GM21367 (cell line): ENCODE results near the gene KIAA2012.
"Not testable (repeated sequence)": the region's sequence is repeated elsewhere in the genome, so short reads cannot be mapped to it uniquely, and the experiment has no call there.

ENCODE experiments used
- ATAC-seq: cut with Tn5 transposase; IDR thresholded peaks from one replicate; pipeline ENCODE4 v1.9.1; 2021; ENCODE audit not compliant: unreplicated experiment

Gene KIAA2012

DNA sequence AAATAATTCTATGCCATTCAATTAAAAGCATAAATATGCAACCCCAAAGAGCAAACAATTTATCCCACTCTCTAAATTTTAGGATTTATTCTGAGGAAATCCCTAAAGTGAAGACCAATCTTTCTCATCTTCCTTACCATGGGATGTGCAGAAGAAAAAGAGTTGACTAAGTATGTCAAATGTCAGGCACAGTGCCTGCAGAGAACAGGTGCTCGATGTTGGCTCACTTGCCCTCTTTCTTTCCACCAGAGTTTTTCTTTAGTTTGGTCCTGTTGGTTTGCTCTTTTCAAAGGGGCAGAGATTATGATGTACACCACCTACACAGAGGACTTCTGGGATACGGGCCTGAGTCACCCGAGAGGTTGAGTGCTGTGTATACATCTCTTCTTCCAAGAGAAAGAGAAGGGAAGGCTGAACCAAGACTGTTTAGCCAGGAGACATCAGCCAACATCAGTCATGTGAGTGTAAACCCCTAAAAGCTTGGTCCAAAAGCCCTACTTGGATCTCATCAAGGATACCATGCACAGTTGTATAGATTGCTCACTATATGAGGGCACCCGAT is 113.7 kb downstream of the KIAA2012 start:
- ATAC-seq = no peak

DNA sequence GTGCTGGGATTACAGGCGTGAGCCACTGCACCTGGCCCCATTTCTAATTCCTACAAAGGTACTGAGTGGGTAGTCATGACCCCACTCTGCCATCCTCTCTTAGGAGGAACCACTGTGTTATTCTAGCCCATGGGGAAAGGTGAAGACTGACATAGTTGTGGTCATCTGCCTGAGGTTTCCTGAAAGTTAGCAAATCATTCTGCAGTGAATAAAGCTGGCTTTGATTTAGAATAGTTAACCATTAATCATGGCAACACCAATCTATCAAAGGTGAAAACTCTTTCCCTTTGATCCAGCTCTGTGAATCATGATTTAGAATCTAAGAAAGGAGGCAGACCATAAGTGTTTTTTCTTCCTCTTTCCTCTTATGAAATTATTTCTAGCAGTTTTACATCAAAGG is 114.5 kb downstream of the KIAA2012 start:
- ATAC-seq = no peak

DNA sequence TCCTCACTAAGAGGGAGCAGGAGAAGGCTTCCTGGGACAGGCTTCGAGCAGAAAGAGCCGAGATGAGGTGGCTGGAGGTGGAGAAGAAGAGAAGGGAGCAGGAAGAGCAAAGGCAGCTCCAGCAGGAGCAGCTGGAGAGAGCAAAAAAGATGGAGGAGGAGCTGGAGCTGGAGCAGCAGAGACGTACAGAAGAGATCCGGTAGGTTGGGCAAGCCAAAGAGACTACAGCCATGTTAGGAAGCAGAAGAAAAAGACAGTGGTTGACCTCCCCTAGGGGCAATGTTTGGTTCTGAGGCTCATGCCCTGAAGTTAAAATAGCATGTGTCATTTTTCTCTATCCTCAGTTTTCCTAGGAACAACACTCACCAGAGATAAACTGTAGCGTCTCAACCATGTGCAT is 120.2 kb downstream of the KIAA2012 start:
- no peak for ATAC-seq

DNA sequence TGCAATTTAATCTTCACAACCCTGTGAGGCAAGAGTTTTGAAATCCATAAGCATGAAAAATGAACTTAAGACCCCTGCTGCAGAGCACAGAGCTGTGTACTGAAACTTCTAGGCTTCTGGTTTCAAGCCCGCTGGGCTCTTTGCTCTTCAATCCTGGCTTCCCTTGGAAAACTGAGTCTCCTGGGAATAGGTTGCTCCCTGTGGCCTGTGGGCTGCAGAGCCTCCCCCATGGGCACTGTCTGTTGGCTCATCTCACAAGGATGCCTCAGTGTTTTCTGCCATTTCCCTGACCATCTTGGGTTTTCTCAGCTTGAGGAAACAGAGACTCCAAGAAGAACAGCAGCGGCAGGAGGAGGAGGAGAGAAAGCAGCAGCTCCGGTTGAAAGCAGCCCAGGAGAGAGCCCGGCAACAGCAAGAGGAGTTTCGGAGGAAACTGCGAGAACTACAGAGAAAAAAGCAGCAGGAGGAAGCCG is 120.9 kb downstream of the KIAA2012 start:
- ATAC-seq = no peak

DNA sequence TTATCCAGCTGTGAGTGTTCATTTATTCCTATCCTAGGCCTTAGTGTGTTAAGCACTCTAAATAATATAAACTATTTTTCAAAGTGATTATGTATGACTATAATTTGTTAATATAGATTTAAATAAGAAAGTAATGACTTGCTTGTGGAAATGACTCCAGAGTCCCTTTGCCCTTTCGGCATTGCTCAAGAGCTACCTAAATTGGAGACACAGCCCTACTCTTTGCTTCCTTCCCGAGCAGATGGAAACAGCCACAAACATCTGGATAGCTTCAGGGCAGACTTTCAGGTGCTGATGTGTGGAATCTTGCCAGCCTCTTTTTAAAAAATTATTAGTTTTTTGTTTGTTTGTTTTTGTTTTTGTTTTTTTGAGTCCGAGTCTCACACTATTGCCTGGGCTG is 121.4 kb downstream of the KIAA2012 start:
- no peak for ATAC-seq

DNA sequence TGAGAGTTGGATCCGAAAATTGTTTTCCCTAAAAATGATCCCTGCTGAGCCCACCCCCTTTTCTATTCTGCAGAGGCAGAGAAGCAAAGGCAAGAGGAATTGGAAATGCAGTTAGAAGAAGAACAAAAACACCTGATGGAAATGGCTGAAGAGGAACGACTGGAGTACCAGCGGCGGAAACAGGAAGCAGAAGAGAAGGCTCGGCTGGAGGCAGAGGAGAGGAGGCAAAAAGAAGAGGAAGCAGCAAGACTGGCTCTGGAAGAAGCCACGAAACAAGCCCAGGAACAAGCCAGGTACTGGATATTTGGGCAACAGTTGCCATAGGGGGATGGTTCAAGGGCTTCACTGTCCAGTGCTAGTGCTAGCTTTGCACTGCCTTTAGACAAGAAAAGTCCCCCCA is 123.7 kb downstream of the KIAA2012 start:
- ATAC-seq = no peak

DNA sequence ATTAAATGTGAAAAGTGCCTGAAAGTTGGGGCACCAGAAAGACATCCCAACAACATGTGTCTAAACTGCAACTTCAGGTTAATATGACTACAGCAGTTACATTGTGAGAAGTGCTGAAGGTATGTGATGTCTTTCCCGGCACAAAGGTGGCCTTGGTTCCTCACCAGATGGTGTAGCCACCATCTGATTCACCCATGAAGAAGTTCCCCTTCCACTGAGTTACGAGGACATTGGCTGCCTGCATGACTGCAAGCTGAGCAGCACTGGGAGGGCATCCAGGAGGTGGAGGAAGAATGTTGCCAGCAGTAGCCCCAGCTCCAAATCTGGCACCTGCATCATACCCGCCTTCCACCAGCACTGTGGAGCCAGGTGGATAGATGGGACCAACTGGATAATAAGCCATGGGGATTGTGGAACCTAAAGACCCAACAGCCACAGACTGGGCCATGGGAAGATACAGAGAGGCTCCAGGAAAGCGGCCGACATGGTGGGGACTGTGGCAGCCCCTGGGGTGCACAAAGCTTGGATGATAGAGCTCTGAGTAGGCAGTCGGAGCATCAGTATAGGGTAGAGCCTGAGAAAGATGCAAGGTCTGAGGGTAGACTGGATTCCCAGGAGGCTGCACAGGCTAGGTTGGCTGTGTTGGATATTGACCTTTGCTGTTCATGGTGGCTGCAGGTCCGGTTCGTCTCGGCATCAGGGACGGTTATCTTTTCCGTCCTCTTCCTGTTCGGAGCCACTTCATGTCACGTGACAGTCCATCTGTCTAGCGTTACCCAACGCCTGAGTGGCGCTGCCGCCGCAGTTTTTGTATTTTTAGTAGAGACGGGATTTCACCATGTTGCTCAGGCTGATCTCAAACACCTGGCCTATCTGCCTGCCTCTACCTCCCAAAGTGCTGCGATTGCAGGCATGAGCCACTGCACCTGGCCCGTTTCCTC is 128.4 kb downstream of the KIAA2012 start:
- ATAC-seq = no peak

DNA sequence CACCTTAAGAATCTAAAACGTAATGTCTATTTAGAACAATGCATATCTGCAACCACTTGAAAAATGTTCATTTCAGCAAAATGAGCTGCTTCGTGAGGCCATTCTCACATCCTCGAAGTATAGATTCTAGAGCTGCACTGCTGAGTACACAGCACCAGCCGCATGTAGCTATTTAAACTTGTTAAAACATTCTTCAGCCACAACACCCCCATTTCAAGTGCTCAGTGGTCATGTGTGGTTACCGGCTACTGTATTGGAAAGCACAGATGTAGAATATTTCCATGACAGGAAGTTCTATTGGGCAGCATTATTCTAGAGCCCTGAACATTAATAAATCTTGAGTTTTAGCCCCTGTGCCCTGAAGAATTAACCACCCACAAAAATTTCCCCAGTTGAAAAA is 130.3 kb downstream of the KIAA2012 start:
- ATAC-seq = no peak

DNA sequence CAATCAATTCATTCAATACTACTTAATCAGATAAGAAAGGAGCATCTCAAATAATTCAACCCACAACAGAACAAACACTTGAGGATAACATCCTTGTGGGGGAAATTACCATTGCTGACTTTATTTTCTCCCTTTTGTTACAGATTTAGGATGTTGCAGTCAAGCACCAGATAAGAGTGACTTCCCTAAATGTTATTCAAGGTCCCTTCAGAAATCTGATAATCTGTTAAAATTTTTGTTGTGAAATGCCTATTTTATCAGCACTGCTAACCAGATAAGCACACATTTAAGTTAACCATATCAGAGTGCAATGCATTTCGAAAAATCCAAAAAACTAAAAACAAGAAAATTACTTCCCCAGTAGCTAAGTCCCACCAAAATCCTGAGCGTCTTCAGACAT is 131.8 kb downstream of the KIAA2012 start:
- ATAC-seq = no peak

DNA sequence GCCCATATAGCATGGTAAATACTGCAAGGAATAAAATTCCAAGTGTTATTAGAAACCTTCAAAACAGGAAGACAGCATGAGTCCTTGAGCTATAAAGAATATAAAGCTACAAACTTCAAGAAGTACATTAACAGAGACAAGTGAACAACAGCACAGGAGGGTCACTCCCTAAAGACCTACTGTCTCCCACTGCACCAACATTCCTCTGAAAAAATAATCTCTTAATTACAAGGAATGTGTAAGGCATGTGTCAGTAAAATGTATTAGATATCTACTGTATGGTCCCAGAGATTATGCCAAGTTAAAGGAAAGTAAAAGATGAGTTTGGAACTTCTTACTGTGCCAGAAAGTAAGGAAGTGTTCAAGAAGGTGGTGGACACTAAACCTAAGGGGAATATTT is 135.5 kb downstream of the KIAA2012 start:
- no peak for ATAC-seq

DNA sequence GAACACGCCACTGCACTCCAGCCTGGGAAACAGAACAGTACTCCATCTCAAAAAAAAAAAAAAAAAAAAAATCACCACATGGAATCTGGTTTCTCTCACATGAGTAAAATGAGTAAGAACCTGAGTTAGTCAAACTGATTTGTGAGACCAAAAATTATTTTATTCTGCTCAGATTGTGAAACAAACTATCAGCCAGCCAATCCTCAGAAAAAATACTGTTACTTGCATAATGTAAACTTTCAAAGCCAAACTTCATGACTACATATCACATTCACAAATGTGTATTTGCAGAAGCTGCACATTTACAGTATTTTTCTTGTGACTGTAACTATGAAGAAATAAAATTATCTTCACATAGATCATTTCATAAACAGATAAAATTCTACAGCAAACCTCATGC is 142.1 kb downstream of the KIAA2012 start:
- ATAC-seq = no peak

DNA sequence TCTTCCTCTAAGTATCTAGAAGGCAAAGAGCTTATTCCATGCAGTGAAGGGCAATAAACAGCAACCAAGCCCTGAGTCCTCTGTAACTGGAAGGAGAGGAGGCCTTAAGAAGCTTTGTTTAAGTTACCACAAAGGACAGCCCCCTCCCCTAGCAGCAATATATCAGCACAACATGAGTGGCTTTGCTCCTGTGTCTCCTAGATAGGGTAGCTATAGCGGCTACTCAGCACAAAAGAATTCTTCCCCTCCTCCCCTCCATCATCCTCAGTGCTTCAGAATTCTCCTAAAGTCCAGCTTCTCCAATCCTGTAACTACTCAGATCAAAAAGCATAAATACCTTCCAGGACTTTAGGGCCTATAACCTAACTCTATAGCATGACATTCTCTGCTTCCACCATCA is 148.8 kb downstream of the KIAA2012 start:
- ATAC-seq = no peak

DNA sequence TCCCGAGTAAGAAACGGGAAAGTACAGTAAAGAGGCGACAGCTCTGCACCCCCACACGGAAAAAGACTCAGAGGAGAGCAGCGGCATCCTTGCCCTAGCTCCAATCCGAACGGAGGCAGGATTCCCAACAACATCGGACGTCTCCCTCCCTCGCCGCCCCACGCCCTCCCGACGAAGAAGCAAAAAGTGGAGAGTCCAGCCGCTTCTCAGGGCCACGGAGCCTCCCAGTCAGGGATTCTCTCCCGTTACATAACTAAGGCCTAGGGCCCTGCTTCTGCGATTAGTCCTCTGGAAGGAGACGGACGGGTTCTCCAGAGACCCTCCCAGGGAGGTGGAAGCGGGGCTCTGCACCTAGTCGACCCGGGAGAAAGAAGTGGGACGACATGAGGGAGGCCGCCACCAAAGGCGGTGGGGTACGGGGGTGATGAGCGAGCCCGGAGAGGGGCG is 164.8 kb downstream of the KIAA2012 start:
- ATAC-seq = peak; percentile 34

DNA sequence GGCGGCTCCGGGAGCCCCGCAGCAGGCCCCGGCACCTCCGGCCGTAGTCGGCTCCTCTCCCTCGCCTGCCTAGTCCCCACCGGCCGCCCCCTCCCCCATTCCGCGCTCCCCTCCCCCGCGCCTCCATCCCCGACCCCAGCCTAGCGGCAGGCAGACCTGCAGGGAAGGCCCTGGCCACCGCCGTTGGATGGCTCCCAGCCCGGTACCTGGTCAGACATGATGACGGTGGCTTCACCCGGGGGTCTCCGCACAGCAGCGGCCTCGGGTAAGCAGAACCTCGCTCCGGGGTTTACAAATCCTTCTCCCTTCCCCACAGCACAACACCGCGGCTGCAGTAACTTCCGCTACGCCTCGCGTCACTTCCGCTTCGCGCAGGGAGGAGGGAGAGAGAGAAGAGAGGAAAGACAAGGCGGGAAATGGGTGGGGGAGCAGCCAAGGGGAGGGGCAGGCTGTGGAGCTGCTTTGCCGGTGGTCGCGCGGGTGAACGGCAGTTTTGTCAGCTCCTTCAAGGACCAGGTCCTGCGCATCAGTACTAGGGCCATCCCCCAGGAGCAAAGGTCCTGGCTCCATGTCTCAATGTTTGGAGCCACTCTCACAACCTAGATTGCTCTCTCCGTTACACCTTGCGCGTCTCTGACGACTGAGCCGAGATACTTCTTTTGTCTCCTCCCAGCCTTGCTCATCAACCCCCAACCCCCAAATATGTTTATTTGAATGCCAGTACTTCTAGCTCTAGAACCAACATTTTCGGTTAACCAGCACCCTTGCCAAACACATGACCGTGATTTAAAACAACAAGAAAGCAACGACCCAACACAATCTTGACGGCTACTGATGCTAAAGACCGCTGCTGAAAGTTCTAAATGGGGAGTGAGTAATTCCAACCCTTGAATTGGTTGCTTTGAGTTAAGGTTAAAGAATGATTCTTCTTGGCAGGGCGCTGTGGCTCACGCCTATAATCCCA is 165.5 kb downstream of the KIAA2012 start, which contains the start of gene SUMO1:
SUMO1 (minus strand) TSS at position 364 of the 964 bp plus-strand sequence; CDS start at position 218, 146 bp downstream.
- peak; percentile 96 for ATAC-seq

DNA sequence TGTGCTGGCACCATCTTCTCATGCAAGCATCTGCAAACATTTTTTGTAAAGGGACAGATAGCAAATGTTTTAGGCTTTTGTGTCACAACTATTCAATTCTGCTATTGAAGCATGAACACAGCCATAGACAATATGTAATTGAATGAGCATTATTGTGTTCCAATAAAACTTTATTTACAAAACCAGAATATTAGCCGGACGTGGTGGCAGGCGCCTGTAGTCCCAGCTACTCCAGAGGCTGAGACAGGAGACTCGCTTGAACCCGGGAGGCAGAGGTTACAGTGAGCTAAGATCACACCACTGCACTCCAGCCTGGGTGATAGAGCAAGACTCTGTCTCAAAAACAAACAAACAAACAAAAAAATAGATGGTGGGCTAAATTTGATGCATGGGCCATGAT is 174.7 kb downstream of the KIAA2012 start:
- ATAC-seq = not testable (repeated sequence)

DNA sequence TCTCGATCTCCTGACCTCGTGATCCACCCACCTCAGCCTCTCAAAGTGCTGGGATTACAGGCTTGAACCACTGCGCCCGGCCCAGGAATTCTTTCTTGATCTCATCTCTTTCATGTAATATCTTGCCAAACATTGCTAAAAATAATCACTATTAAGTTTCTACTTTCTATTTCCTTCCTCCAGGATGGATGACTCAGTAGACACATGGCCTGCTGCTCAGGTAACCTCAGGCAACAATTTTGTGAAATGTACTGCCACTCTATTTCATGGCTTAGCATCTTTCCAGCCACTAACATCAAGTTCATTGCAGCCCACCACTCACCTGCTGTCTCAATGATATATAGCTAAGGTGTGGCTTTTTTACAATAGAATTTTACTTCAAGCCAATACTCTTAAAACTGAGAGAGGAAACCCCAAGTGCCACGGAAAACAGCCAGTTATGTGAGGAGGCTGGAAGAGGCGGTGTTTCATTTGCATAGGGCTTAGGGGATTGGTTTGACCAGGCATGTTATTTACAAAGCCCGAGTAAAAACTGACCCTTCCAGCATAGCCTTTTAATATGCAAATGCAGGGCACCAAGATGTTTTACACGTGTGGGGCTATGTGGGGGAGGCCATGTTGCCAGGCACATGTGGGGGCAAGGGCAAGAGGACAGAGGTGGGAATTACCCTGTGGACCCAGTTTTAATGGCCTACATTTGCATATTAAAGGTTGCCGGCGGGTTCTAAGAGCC is 176.6 kb downstream of the KIAA2012 start:
- ATAC-seq = no peak

DNA sequence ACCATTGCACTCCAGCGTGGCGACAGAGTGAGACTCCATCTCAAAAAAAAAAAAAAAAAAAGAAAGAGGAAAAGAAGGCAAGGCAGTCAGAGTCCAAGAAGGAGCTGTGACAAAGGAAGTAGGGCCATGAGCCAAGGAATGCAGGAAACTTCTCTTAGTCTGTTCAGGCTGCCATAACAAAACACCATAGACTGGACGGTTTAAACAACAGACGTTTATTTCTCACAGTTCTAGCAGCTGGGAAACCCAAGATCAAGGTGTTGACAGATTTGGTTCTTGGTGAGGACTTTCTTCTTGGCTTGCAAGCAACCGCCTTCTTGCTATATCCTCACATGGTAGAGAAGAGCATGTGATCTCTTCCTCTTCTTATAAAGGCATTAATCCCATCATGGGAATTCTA is 178.4 kb downstream of the KIAA2012 start:
- no peak for ATAC-seq
